ENCODE measurements around the gene KRTAP5-3.

DNA sequence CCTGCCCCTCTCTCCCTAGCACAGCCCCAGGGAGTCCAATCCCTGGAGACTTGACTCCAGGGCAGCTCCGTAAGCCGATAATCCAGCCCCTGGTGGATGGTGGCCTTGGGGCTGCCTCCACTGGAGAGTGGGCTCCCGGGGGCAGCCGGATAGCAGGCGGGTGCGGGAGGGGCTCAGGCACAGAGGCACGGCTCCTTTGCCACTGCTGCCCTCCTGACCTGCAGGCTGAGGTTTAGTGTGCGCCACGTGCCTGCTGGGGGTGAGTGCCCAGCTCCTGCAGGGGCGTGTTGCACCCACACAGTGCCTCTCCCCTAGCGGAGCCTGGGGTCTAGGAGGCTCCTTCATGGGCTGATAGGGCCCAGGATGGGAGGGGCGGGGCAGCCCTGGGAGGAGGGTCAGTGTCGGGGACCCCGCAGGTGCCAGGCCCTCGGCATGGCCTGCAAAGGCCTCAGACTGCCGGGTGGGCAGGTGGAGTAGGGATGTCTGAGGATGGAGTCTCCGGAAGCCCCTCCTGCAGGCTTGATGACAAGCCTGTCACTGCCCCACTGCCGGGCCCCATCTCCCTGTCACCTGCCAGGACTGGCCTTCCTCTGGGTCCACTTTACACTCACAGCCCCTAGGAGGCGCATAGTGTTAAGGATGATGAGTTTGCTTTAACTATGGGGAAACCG is 41.7 kb downstream of the KRTAP5-3 start:
- TF ChIP-seq, protein P1, sequence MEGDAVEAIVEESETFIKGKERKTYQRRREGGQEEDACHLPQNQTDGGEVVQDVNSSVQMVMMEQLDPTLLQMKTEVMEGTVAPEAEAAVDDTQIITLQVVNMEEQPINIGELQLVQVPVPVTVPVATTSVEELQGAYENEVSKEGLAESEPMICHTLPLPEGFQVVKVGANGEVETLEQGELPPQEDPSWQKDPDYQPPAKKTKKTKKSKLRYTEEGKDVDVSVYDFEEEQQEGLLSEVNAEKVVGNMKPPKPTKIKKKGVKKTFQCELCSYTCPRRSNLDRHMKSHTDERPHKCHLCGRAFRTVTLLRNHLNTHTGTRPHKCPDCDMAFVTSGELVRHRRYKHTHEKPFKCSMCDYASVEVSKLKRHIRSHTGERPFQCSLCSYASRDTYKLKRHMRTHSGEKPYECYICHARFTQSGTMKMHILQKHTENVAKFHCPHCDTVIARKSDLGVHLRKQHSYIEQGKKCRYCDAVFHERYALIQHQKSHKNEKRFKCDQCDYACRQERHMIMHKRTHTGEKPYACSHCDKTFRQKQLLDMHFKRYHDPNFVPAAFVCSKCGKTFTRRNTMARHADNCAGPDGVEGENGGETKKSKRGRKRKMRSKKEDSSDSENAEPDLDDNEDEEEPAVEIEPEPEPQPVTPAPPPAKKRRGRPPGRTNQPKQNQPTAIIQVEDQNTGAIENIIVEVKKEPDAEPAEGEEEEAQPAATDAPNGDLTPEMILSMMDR (IDR thresholded peaks at IDR 0.05): peak; percentile 33; the same call in 1 of the 2 replicates
- TF ChIP-seq ZFX (IDR thresholded peaks at IDR 0.05; ENCODE audit: borderline replicate concordance): no peak
